GM20000 (cell line): ENCODE measurements around the gene IL9.

Experiments
- DNase-seq: peaks from one replicate; pipeline ENCODE4 v3.0.0; 2012; ENCODE audit warnings: low spot score
- TF ChIP-seq, protein P1 (sequence below): IDR thresholded peaks from 2 replicates; pipeline ENCODE4 v1.5.1; 2012; ENCODE audit warnings: mild to moderate bottlenecking, control low read depth; ENCODE audit errors: extremely low read depth, missing control alignments

Gene IL9

DNA sequence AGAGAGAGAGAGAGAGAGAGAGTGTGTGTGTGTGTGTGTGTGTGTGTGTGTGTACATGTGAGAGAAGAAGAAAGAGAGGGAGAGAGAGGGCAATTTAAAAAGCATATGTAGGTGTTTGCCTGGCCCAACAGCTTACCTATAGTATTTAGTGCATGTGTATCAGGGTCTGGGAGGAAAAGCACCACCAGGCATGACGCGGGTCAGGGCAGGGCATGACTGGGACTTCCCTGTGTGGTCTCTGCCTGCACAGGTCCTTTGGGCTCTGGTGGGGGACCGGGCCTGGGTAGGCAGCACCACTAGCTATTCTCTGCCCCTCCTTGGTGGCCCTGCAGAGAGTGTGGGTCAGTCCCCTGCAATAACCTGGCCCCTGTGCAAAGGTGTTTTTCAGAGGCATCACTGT is 16.1 kb downstream of the IL9 start:
- TF ChIP-seq, protein P1, sequence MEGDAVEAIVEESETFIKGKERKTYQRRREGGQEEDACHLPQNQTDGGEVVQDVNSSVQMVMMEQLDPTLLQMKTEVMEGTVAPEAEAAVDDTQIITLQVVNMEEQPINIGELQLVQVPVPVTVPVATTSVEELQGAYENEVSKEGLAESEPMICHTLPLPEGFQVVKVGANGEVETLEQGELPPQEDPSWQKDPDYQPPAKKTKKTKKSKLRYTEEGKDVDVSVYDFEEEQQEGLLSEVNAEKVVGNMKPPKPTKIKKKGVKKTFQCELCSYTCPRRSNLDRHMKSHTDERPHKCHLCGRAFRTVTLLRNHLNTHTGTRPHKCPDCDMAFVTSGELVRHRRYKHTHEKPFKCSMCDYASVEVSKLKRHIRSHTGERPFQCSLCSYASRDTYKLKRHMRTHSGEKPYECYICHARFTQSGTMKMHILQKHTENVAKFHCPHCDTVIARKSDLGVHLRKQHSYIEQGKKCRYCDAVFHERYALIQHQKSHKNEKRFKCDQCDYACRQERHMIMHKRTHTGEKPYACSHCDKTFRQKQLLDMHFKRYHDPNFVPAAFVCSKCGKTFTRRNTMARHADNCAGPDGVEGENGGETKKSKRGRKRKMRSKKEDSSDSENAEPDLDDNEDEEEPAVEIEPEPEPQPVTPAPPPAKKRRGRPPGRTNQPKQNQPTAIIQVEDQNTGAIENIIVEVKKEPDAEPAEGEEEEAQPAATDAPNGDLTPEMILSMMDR = no peak

DNA sequence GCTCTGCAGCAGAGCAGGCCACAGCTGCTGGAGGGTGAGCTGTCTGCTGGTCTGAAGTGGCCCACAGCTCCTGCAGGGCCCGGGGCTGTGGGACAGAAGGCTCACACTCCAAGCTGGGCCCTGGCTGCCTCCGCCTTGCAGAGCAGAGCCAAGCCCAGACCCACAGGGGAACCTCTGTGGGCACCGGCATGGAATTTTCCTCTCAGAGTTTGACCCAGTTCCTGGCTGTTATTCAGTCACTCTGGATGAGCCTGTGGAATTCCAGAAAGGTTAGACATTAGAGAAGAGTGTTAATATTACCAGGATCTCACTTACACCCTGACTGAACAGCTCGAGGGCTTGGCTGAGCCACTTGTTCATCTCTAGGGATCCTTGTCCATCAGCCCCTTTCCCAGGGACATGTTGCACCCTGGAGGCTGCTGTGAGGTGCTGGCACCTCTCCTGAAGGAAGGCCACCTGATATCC is 17.5 kb downstream of the IL9 start:
- TF ChIP-seq, protein P1 = no peak
- no peak for DNase-seq

More for the DNA sequence above, 16.1 kb downstream of the IL9 start:
- no peak for DNase-seq

GRCh38 chr5:135877570-135878155 is 18.0 kb downstream of the IL9 start:
- no peak for DNase-seq
- TF ChIP-seq, protein P1 = no peak

GRCh38 chr5:135876146-135876545 is 19.5 kb downstream of the IL9 start:
- no peak for DNase-seq
- TF ChIP-seq, protein P1 = no peak

DNA sequence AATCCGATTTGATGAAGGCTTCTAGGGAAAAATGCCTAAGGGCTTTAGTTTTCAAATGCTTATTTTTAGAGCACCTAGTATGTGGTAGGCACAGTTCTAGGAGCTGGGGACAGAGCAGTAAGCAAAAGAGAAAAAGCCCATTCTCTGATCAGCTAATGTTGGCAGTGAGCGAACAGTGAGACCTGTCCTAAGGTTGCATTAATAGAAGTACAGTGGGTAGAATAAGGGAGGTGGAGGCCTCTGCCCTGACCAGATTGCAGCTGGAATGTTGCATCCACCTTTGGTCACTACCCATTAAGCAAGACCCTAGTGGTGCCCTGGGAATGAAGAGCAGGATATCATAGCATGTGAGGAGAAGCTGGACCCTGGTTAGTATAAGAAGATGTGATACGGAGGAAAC is 20.1 kb downstream of the IL9 start:
- TF ChIP-seq, protein P1 = no peak
- no peak for DNase-seq

DNA sequence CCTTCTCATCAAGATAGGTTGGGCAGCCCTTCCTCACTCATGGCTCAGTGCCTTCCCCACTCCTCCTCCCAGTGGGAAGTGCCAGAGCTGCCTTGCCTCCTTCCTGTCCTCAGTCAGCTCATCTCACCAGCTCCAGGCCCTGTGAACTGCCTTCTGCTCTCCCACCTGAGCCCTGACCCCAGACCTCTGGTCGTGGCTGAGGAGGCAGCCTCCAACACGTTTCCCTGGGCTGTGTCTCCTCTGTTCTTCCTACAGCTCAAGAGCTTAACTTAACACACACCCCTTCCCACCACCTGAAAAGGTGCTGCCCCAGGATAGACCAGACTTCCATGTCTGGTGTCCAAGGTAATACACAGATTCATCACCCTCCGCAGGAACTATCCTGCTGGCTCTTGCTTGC is 21.2 kb downstream of the IL9 start:
- TF ChIP-seq, protein P1 = no peak
- no peak for DNase-seq

DNA sequence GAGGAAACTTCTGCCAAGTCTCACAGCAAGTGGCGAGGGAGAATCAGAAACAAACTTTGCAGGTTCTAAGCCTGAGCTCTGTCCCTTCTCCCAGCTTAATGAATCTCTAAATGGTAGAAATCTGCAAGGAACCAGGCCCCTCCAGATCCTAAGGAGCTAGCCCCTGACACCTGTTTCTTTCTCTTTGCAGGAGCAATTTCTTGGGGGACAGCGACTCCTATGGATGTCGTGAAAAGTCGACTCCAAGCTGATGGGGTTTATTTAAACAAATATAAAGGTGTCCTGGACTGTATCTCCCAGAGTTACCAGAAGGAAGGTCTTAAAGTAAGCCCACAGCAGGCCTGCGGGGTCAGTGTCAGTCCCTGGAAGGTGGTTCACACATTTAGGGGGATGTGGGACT is 21.8 kb downstream of the IL9 start:
- DNase-seq = no peak
- TF ChIP-seq, protein P1 = no peak
